Sciatic nerve (tissue), 1 donor: ENCODE results near the gene AP1M2. TPM values are rescaled to one million over a fixed set of nuclear protein-coding genes. Genes with fewer than 3 reads are reported as not detected.

Experiments
- microRNA-seq: library from miRNA; unstranded; fragments of <30 nt; microRNA quantifications from one replicate; pipeline ENCODE4 v1.2.0, GENCODE V29; 2020
- total RNA-seq: library from RNA; stranded (reverse); fragmentation: NEBNext Ultra II Directional; extraction: Animal tissue kit (Norgen Biotek cat#: 25700); gene quantifications from one replicate; pipeline ENCODE4 v1.2.1, GENCODE V29; 2021
- donor health status: DM: no; HTN: no; CAD: no.

Gene AP1M2
- total RNA-seq, 1 donor from 2014 or later = not detected

Small RNA genes lying within 50 kb of the gene (microRNA-seq; reads per million reads assigned to microRNA genes)
- gene MIR1238 = not detected

Other genes with a start within 250 kb of the AP1M2 start
- gene ICAM3, start 247.7 kb downstream of the AP1M2 start, total RNA-seq = 10.5 TPM
- 128 TPM for gene TYK2, start 206.7 kb downstream of the AP1M2 start, total RNA-seq
- 128 TPM for gene CDC37, start 183.8 kb downstream of the AP1M2 start, total RNA-seq
- 11.0 TPM for gene PDE4A, start 166.8 kb downstream of the AP1M2 start, total RNA-seq
- 63.9 TPM for gene KEAP1, start 84.0 kb downstream of the AP1M2 start, total RNA-seq
- gene S1PR5, start 69.9 kb downstream of the AP1M2 start, total RNA-seq = 0.53 TPM
- 15.1 TPM for gene ATG4D, start 43.4 kb downstream of the AP1M2 start, total RNA-seq
- 25.0 TPM for gene KRI1, start 21.3 kb downstream of the AP1M2 start, total RNA-seq
- 14.9 TPM for gene CDKN2D, start 18.3 kb downstream of the AP1M2 start, total RNA-seq
- gene SLC44A2, start 38.2 kb upstream of the AP1M2 start, total RNA-seq = 281 TPM
- gene ILF3, start 67.0 kb upstream of the AP1M2 start, total RNA-seq = 198 TPM
- 43.8 TPM for gene QTRT1, start 114.1 kb upstream of the AP1M2 start, total RNA-seq
- 136 TPM for gene DNM2, start 130.8 kb upstream of the AP1M2 start, total RNA-seq
- gene TMED1, start 248.9 kb upstream of the AP1M2 start, total RNA-seq = 20.0 TPM